ENCODE results near the gene MDC1.
A peak's percentile ranks its signal among the peaks of the same experiment; 100 is the strongest.
"Not testable (repeated sequence)": the region's sequence is repeated elsewhere in the genome, so short reads cannot be mapped to it uniquely, and the experiment has no call there.

The MDC1 gene

DNA sequence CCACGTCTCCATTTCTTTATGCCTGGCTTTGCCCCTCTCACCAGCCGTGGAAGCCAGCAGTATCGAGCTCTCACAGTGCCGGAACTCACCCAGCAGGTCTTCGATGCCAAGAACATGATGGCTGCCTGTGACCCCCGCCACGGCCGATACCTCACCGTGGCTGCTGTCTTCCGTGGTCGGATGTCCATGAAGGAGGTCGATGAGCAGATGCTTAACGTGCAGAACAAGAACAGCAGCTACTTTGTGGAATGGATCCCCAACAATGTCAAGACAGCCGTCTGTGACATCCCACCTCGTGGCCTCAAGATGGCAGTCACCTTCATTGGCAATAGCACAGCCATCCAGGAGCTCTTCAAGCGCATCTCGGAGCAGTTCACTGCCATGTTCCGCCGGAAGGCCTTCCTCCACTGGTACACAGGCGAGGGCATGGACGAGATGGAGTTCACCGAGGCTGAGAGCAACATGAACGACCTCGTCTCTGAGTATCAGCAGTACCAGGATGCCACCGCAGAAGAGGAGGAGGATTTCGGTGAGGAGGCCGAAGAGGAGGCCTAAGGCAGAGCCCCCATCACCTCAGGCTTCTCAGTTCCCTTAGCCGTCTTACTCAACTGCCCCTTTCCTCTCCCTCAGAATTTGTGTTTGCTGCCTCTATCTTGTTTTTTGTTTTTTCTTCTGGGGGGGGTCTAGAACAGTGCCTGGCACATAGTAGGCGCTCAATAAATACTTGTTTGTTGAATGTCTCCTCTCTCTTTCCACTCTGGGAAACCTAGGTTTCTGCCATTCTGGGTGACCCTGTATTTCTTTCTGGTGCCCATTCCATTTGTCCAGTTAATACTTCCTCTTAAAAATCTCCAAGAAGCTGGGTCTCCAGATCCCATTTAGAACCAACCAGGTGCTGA, 7.0 kb upstream of the MDC1 start:
- DNase-seq = not testable (repeated sequence)

DNA sequence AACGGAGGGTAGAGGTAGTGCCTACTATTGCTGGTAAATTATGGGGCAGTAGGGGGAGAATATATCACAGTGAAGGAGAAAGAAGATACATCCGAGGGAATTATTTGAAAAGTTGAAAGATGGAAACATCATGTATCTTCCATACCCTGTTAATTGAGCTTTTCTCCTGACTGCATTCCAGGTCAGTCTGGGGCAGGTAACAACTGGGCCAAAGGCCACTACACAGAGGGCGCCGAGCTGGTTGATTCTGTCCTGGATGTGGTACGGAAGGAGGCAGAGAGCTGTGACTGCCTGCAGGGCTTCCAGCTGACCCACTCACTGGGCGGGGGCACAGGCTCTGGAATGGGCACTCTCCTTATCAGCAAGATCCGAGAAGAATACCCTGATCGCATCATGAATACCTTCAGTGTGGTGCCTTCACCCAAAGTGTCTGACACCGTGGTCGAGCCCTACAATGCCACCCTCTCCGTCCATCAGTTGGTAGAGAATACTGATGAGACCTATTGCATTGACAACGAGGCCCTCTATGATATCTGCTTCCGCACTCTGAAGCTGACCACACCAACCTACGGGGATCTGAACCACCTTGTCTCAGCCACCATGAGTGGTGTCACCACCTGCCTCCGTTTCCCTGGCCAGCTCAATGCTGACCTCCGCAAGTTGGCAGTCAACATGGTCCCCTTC, 6.2 kb upstream of the MDC1 start:
- DNase-seq = not testable (repeated sequence)

DNA sequence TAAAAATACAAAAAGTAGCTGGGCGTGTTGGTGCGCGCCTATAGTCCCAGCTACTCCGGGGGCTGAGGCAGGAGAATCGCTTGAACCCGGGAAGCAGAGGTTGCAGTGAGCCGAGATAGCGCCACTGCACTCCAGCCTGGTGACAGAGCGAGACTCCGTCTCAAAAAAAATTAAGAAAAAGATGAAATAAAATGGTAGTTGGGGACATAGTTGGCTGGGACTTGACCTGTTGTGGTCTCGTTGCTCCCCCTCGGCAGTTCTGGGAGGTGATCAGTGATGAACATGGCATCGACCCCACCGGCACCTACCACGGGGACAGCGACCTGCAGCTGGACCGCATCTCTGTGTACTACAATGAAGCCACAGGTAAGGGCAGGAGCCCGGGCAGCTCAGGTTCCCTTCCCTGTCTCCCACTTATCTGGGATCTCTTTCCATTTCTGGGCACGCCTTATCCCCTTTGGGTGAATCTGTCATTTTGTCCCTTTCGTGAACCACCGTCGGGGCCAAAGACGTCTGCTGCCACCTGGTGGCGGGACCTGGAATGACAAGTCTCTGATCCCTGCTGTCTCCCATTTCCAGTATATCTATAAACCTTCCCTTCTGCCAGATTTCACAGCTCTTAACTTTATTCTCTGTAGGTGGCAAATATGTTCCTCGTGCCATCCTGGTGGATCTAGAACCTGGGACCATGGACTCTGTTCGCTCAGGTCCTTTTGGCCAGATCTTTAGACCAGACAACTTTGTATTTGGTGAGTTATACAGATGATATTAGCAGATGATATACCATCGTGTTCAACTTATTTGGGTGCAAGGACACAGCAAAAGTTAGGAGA, 5.4 kb upstream of the MDC1 start:
- peak; percentile 87 for DNase-seq

DNA sequence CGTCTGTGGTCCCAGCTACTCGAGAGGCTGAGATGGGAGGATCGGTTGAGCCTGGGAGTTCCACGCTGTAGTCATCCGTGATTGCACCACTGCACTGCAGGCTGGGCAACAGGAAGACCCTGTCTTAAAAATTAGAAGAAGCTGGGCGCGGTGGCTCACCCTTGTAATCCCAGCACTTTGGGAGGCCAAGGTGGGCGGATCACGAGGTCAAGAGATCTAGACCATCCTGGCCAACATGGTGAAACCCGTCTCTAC, 4.9 kb upstream of the MDC1 start:
- not testable (repeated sequence) for DNase-seq

DNA sequence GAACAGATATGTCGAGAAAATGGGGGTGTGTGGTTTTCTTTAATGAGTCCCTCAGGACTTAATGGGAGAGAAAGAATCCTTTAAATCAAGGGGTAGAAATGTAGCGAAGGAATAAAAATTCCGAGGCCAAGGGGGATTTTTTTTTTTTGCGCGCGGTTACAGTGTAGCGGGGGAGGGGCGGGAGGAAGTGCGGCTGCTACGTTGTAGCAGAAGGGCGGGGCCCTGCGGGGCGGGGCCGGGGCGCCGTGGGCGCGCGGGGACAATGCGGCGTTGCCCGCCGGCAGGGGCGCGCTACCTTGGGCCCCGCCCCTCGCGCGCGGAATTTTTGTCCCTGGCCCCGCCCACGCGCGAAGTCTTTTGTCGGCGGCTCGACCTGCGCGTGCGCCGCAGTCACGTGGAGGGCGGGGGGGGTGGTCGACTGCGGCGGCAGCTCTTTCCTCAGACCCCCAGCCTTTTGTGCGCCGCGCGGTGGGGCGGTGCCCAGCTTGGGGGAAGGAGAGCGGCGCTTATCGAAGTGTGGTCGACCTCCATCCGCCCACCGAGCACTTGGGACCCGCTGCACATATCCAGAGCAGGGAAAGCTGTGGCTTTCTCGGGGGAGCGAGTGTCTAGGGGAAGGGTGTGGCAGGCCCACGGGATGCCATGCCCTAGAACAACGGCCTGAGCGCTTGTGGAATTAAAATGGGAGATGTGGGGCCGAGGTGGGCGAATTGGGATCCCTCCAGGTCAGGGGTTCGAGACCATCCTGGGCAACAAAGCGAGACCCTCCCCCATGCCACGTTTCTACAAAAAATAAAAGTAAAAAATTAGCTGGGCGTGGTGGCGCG, 4.3 kb upstream of the MDC1 start:
- DNase-seq = peak; percentile 94

DNA sequence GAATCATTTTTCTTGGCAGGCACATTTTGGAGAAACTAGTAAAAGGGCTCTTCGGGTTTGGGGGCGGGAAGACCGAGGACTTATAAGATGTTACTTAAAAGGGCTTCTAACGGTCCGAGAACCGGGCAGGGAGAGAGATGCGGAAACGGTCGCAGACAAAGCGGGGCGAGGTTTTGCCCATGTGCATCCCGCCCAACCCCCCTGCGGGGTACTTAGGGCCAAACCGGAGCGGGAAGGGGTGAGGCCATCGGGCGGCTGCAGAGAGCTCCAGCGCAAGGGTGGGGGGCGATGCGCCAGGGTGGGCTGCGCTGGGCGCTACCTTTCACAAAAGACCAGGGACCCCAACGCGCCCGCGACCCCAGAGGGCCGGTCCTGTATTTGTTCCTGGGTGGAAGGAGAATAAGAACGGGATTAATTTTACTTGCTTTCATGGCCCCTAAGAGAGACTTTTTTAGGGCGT, 3.7 kb upstream of the MDC1 start:
- DNase-seq = peak; percentile 29

DNA sequence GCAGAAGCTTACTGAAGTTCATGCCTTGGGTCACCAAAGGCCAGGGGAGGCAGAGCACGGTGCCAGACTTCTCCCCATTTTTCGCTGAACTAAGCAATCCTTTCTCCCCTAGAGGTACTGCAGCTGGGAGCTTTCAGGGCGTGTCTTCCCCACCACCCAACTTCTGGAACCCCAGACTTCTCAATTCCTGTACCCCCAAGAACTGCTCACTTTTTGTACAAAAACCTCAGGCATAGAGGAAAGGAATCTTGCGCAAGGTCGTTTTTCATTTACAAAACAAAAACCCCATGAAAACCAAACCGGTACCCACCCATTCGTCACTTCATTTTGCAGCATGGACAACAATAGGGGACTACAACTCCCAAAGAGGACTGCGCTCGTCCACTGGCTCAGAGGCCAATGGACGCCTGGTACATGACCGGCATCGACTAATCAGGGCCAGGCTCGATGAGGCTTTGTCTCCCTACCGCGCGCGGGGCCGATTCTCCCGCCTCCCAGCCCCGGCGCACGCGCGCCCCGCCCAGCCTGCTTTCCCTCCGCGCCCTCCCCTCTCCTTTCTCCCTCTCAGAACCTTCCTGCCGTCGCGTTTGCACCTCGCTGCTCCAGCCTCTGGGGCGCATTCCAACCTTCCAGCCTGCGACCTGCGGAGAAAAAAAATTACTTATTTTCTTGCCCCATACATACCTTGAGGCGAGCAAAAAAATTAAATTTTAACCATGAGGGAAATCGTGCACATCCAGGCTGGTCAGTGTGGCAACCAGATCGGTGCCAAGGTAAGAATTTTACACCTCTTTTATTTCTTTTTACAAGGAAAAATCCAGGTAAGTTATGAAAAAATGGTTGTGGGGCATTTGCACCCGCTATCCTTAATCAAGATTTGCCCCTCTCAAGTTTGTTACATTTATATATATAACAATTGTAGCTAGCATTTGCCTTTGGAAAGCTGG, 3.0 kb upstream of the MDC1 start, which contains the start of gene TUBB:
TSS of gene TUBB (plus strand) at position 562 of the 947 bp plus-strand sequence. CDS start at position 717, 155 bp downstream.
- peak; percentile 91 for DNase-seq

DNA sequence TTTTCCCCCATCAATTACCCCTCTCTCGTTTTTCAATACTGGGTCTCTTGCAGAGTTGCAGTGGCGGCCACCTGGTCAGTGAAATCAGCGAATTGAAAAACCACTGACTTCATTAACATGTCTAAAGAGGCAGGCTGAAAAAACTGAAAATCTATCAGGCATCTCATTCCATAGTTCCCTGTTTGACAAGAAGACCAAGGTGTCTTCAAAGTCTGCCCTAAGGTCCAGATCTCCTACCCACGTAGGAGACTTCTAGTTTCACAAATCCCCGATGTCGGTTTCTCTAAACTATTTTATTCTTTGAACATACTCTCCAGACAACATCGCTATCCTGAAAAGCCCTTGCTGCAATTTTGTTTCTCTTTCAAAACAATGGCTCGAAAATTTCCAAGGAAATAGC, 2.3 kb upstream of the MDC1 start:
- no peak for DNase-seq

DNA sequence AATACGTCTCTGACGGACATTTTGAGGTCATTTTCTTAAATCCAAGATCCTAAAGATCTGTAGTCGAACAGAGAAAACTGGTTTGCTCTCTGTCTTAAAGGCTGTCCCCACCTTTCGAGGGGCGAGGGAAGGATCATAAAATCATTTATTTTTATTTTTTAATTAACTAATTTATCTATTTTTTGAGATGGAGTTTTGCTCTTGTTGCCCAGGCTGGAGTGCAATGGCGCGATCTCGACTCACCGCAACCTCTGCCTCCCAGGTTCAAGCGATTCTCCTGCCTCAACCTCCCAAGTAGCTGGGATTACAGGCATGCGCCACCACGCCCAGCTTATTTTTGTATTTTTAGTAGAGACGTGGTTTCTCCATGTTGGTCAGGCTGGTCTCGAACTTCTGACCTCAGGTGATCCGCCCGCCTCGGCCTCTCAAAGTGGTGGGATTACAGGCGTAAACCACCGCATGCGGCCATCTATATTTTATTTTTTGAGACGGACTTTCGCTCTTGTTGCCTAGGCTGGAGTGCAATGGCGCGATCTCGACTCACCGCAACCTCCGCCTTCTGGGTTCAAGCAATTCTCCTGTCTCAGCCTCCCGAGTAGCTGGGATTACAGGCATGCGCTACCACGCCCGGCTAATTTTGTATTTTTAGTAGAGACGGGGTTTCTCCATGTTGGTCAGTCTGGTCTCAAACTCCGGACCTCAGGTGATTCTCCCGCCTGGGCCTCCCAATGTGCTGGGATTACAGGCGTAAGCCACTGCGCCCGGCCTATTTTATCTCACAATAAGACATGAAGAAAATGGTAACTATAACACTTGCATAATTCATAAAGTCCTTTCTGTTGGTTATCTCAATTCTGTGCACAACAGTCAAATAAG, 1.0 kb upstream of the MDC1 start:
- DNase-seq = not testable (repeated sequence)

DNA sequence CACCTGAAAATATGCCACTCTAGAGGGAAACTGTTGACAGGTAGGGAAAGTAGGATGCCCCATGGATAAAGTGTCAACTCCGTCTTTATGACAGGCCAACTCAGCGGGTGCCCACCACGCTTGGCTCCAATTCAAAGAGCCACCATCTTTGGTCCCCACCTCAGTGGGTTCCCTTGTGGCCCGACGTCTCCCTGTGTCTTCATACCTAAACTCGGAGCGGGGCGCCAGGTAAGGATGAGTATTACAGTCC, 277 bp downstream of the MDC1 start:
- no peak for DNase-seq

DNA sequence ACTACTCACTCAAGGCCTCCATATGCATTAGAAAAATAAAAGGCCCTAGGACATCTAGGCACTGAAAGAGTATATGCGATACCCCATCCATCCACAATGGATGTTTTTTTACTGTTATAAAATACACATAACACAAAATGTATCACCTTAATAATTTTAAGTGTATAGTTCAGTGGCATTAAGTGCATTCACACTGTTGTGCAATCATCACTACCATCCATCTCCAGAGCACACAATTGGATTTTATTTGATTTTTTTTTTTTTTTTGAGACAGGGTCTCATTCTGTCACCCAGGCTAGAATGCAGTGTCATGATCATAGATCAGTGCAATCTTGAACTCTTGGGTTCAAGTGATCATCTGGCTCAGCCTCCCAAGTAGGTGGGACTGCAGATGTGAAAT, 2.8 kb downstream of the MDC1 start:
- DNase-seq = no peak

DNA sequence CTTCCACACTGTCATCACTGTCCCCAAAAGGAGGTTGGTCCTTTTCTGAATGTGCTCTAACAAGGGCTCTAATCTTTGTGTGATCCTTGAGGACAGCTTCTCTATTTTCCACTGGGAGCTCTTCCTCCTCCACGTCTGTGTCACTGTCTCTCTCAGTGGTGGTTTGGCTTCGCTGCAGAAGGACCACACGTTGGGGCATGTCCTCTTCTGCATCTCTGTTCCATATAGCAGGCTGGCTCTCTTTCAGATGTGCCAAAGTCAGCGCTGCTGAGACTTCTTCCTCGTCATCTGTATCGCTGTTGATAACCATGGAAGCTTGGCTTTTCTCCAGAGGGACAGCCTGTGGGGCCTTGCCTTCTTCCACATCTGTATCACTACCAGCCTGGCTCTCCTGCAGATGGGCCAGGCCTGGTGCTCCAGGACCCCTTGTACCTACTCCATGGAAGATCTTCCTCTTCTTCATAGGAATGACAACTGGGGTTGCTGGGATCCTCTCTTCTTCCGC, 4.6 kb downstream of the MDC1 start:
- DNase-seq = no peak

DNA sequence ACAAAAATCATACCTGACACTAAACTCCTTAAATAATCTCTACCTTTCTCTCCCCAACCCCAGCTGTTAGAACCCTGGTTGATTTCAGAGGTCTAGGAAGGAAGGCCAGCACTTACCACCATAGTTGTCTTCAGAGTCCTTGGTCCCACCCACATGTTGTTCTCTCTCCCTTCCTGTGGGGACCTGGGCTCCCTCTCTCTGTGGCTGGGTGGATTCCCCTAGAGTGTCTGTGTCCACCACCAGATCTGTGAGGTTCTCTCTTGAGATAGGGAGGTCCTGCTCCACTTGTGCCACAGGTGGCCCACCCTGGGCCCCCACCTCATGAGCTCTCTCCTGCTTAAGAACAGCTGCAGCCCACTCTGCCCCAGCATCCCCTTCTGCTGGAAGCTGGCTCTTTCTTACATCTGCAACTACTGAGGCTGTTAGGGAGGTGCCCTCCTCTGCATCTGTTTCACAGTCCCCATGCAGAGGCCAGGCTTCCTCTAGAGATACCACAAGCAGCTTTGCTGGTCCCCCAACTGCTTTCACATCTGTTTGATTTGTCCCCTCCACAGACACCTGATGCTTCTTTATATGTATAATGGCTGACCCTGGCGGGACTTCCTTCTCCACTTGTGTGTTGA, 5.2 kb downstream of the MDC1 start:
- DNase-seq = no peak

DNA sequence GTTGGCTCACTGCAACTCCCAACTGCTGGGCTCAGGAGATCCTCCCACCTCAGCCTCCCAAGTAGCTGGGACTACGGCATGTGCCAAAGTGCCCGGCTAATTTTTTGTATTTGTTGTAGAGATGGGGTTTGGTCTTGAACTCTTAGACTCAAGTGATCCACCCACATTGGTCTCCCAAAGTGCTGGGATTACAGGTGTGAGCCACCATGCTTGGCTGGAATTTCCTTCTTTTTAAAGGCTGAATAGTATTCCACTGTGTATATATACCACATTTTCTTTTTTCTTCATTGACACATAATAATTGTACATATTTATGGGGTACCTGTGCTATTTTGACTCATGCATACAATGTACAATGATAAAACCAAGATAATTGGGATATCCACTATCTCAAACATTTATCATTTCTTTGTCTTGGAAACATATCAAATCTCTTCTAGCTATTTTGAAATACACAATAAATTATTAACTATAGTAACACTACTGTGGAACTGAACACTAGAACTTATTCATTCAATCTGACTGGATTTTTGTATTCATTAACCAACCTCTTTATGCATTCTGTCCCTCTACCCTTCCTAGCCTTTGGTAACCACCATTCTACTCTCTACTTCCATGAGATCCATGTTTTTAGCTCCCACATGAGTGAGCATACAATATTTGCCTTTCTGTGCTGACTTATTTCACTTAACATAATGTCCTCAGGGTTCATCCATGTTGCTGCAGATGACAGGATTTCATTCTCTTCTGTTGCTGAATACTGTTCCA, 7.8 kb downstream of the MDC1 start:
- no peak for DNase-seq

DNA sequence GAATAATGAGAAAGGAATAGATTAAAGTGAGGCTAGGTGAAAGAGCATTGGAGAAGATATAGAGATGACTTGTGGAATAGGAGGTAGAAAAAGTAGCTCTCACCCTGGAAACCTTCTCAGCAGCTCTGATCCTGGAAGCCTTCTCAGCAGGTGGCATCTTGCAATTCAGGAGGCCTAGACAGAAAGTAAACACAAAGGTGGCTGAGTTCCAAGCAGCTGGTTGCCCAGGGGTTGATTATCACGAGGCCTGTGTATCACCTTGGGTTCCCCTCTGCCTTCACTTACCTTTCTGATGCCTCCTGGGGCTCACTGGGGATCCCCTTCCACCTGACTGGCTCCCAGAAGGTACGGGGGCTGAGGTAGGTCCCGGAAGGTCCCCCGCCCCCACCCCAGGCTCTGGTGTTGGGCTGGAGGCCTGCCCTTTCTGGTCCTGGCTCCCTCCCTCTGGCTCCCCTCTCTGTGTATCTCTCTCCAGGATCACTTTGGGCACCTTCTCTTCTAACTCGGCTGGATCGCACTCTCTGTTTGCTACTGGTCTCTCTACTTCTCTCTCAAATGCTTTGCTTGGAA, 9.7 kb downstream of the MDC1 start:
- DNase-seq = no peak

DNA sequence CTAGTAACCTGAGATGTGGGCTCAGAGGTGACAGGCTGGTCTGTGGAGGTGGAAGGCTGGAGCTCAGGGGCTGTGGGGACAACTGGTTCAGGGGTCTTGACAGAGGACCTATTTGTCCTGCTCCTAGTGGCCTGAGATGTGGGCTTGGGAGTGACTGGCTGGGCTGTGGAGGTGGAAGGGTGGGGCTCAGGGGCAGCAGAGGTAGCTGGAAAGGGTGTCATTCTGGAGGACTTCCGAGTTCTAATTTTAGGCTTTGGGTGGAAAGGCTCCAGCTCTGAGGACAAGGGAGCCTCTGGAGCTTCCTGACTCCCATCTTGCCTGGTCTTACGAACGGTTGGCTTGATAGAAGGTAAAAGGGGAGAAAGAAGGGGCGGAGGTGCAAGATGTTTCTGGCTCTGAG, 11.5 kb downstream of the MDC1 start:
- DNase-seq = no peak

DNA sequence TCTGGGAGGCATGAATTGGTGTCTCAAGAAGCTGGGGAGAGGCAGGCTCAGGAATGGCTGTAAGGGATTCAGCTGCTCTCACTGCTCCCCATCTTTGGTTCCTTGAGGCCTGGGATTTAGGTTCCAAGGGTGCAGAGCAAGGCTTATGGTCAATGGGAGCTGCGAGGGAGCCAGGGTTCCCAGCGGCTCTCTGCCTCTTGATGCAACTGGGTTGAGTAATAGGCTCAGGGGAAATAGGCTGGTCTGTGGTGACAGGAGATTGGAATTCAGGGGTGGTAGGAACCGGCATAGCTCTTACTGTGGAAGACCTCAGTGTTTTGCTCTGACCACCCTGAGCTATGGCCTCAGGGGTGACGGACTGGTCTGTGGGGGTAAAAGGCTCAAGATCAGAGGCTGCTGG, 13.3 kb downstream of the MDC1 start:
- no peak for DNase-seq

DNA sequence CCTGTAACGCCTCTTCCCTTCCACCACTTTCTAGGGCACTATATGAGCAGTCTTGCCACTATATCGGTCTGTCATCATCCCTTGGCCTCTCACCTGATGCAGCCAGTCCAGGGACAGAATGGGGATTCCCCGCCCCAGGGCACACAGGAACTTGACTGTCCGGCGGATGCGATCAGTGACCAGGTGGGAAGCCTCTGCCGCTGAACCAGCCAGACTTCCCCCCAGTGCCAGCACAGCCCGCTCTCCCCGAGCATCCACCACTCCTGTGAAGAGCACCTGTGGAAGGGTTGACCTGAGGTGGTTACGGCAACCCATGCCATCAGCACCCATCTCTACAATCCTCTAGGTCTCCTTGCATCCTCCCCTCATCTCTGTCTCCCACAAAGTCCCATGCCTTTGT, 14.1 kb downstream of the MDC1 start:
- no peak for DNase-seq

DNA sequence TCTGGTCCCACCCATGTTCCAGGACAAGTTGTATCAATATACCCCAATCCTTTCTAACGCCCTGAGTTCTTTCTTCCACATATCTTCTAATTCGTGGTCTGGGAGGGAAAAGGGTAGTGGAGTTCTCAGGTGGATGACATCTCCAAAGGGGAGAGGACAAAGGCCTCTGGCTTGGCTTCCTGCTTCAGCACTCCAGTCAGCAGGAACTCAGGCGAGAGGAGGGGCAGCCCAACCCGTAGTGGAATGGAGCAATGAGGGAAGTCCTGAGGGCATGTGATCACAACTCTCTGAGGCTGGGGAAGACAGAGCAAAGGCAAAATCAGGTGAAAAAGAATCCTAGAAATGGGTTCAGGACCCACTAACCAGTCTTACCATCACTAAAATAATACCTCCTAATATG, 16.7 kb downstream of the MDC1 start:
- no peak for DNase-seq

Measured in T-helper 9 cell (primary cell).